ENCODE measurements around the gene IARS2. TPM values are rescaled to one million over a fixed set of nuclear protein-coding genes. Genes with fewer than 3 reads are reported as not detected.

The IARS2 gene
- total RNA-seq: 10 to 100 TPM; 27.5 to 35.0 (median 34.0) TPM
- total RNA-seq (2013): 62.1 TPM

GRCh38 chr1:220094016-220094911, at the start of gene IARS2:
Gene IARS2, plus strand, starts transcription at chr1:220094132. Its CDS starts 85 bp downstream, at chr1:220094217.
- peak within 1 kb of the TSS; percentile 80 for H3K4me3 Mint-ChIP-seq
- Histone ChIP-seq H3K27ac (ENCODE audit: low read length) (peak within 1 kb of the TSS; percentile 59), H3K9me3 (ENCODE audit: control insufficient read depth, insufficient read depth, low read length) (no peaks in the 10 kb centered on the region), H3K4me3 (ENCODE audit: low read length) (peak within 1 kb of the TSS; percentile 72), H3K27me3 (ENCODE audit: control insufficient read depth, insufficient read depth, low read length) (no peaks in the 10 kb centered on the region), H3K36me3 (ENCODE audit: control insufficient read depth, insufficient read depth, low read length) (peaks cover 9% of the 10 kb centered on the region), H3K4me1 (ENCODE audit: control insufficient read depth, insufficient read depth, low read length) (peaks cover 22% of the 10 kb centered on the region)
- 3% methylated on average over 70 of the region's 73 CpGs for WGBS (ENCODE audit: insufficient coverage)
- H3K27ac Mint-ChIP-seq: peak within 1 kb of the TSS; percentile 34 to 58
- intact Hi-C loops (cut with micrococcal nuclease): no loop called here
- no peaks in the 10 kb centered on the region for H3K27me3 Mint-ChIP-seq (ENCODE audit: low read depth in 2 of 2)
- no peaks in the 10 kb centered on the region for H3K36me3 Mint-ChIP-seq
- TF ChIP-seq CTCF (IDR thresholded peaks at IDR 0.05): no peak
- H3K4me1 Mint-ChIP-seq: peaks cover 21% of the 10 kb centered on the region in 2 donors
- ATAC-seq (peak; percentile 83 to 91 (median 85)), DNase-seq (peak; percentile 88 to 94)
- H3K9me3 Mint-ChIP-seq: no peaks in the 10 kb centered on the region

DNA sequence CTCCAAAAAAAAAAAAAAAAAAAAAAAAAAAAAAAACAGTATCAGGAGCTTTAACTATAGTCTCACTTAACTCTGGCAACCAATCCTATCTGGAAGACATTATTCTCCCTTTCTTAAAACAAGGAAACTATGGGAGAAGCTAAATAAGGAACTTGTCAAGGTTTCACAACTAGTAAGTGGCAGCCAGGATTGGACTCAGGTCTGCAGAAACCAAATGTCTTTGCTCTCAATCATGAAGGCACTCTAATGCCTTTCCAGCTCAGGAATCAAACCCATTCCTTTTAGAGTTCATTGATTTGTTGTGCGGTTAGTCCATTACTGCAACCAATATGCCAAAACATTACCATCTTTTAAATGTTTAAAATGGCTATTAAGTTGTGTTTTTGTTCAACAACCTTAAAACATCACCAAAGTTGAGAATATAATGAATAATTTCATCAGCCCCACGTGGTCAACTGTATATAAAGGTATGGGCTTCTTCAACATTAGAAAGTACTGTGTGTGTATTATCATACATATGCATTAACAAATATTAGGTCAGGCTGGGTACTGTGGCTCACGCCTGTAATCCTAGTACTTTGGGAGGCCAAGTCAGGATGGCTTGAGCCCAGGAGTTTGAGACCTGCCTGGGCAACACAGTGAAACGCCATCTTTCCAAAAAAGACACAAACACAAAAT, 49.1 kb upstream of the IARS2 start:
- WGBS (ENCODE audit: insufficient coverage): 69% methylated on average over 2 of the region's 4 CpGs
- H3K27me3 ChIP-seq (ENCODE audit: control insufficient read depth, insufficient read depth, low read length): no peaks in the 10 kb centered on the region
- no peak for TF ChIP-seq CTCF (IDR thresholded peaks at IDR 0.05)
- H3K4me1 ChIP-seq (ENCODE audit: control insufficient read depth, insufficient read depth, low read length): peaks cover 13% of the 10 kb centered on the region
- peak overlapping the region; percentile 98 for H3K4me3 Mint-ChIP-seq
- peak in 1 of 2 donors; percentile 19 for DNase-seq
- peaks cover 5% of the 10 kb centered on the region for H3K36me3 ChIP-seq (ENCODE audit: control insufficient read depth, insufficient read depth, low read length)
- H3K27ac ChIP-seq (ENCODE audit: low read length): peak overlapping the region; percentile 85
- no peaks in the 10 kb centered on the region for H3K27me3 Mint-ChIP-seq (ENCODE audit: low read depth in 2 of 2)
- no peaks in the 10 kb centered on the region for H3K9me3 Mint-ChIP-seq
- H3K36me3 Mint-ChIP-seq: no peaks in the 10 kb centered on the region
- no peaks in the 10 kb centered on the region for H3K9me3 ChIP-seq (ENCODE audit: control insufficient read depth, insufficient read depth, low read length)
- H3K4me3 ChIP-seq (ENCODE audit: low read length): no peak overlapping the region
- peaks cover 25 to 27% of the 10 kb centered on the region in 2 donors for H3K4me1 Mint-ChIP-seq
- no peak for ATAC-seq
- intact Hi-C loops (cut with micrococcal nuclease): no loop called here
- H3K27ac Mint-ChIP-seq: peak overlapping the region; percentile 94 to 96

GRCh38 chr1:220045356-220046051, 48.4 kb upstream of the IARS2 start:
- ATAC-seq: no peak
- intact Hi-C loops (cut with micrococcal nuclease): loop anchor here (1.0 to 2.0 kb wide), 3 partner anchors 44 to 227 kb away; partner anchors contain the start of genes BPNT1 and RAB3GAP2

More at GRCh38 chr1:220045356-220046051, 48.4 kb upstream of the IARS2 start:
- Mint-ChIP-seq H3K4me1 (peaks cover 25 to 27% of the 10 kb centered on the region in 2 donors), H3K4me3 (peak overlapping the region; percentile 98), H3K9me3 (no peaks in the 10 kb centered on the region), H3K27me3 (ENCODE audit: low read depth in 2 of 2) (no peaks in the 10 kb centered on the region), H3K27ac (peak overlapping the region; percentile 94 to 96), H3K36me3 (no peaks in the 10 kb centered on the region)
- H3K9me3 ChIP-seq (ENCODE audit: control insufficient read depth, insufficient read depth, low read length): no peaks in the 10 kb centered on the region
- no peaks in the 10 kb centered on the region for H3K27me3 ChIP-seq (ENCODE audit: control insufficient read depth, insufficient read depth, low read length)
- WGBS (ENCODE audit: insufficient coverage): 34% methylated on average over 17 of the region's 17 CpGs
- no peaks in the 10 kb centered on the region for H3K36me3 ChIP-seq (ENCODE audit: control insufficient read depth, insufficient read depth, low read length)
- H3K4me1 ChIP-seq (ENCODE audit: control insufficient read depth, insufficient read depth, low read length): peaks cover 13% of the 10 kb centered on the region
- peak overlapping the region; percentile 98 for H3K4me3 ChIP-seq (ENCODE audit: low read length)
- peak in 1 of 2 donors; percentile 55 for DNase-seq
- H3K27ac ChIP-seq (ENCODE audit: low read length): peak overlapping the region; percentile 85
- no peak for TF ChIP-seq CTCF (IDR thresholded peaks at IDR 0.05)

Data from natural killer cell (primary cell).